Measurements from ENCODE around the gene BMP2. TPM values are rescaled to one million over a fixed set of nuclear protein-coding genes. Genes with fewer than 3 reads are reported as not detected.

The BMP2 gene
- total RNA-seq, 1 experiment from 2014 or later = not detected

DNA sequence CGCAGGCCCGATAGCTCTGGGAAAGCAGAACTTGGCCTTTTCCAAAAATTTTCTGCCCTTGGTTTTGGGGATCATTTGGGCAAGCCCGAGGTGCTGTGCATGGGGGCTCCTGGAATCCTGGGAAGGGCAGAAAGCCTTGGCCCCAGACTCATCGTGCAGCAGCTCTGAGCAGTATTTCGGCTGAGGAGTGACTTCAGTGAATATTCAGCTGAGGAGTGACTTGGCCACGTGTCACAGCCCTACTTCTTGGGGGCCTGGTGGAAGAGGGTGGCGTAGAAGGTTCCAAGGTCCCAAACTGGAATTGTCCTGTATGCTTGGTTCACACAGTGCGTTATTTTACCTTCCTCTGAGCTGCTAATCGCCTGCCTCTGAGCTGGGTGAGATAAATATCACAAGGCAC is 1.1 kb upstream of the BMP2 start:
- H3K36me3 ChIP-seq (ENCODE audit: insufficient read depth, low read length, poor library complexity, severe bottlenecking) = no peaks in the 10 kb centered on the region
- POLR2A ChIA-PET (ENCODE audit: low non-redundant PET) = no interaction called here
- intact Hi-C loops (cut with micrococcal nuclease; ENCODE audit: unreplicated experiment) = loop anchor here (5.0 kb wide), 3 partner anchors 521 to 1956 kb away; no protein-coding TSS in a partner anchor
- no peak for TF ChIP-seq EZH2 (IDR thresholded peaks at IDR 0.05; ENCODE audit: borderline replicate concordance, low read depth, low read length, poor library complexity, severe bottlenecking)
- TF ChIP-seq, protein P1, sequence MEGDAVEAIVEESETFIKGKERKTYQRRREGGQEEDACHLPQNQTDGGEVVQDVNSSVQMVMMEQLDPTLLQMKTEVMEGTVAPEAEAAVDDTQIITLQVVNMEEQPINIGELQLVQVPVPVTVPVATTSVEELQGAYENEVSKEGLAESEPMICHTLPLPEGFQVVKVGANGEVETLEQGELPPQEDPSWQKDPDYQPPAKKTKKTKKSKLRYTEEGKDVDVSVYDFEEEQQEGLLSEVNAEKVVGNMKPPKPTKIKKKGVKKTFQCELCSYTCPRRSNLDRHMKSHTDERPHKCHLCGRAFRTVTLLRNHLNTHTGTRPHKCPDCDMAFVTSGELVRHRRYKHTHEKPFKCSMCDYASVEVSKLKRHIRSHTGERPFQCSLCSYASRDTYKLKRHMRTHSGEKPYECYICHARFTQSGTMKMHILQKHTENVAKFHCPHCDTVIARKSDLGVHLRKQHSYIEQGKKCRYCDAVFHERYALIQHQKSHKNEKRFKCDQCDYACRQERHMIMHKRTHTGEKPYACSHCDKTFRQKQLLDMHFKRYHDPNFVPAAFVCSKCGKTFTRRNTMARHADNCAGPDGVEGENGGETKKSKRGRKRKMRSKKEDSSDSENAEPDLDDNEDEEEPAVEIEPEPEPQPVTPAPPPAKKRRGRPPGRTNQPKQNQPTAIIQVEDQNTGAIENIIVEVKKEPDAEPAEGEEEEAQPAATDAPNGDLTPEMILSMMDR (conservative IDR thresholded peaks at IDR 0.05; ENCODE audit: low read depth, low read length) = no peak
- peaks cover 5% of the 10 kb centered on the region for H3K4me1 ChIP-seq (ENCODE audit: insufficient read depth, low read length, poor library complexity, severe bottlenecking)
- no peak overlapping the region for H3K4me3 ChIP-seq (ENCODE audit: low read depth, low read length, poor library complexity, severe bottlenecking)
- DNase-seq (ENCODE audit: low spot score) = no peak
- no peak overlapping the region for H3K27ac ChIP-seq (ENCODE audit: low read depth, low read length, poor library complexity, severe bottlenecking)
- CTCF ChIA-PET = interaction anchor here (0.7 kb wide), 1 partner anchor 1956 kb away, joined by 3 read pairs; no protein-coding TSS in a partner anchor
- H3K9me3 ChIP-seq (ENCODE audit: low read depth, low read length, poor library complexity, severe bottlenecking) = no peaks in the 10 kb centered on the region
- peaks cover 68% of the 10 kb centered on the region for H3K27me3 ChIP-seq (replicated peaks; ENCODE audit: insufficient read depth, low read depth, low read length, poor library complexity)
- BruUV-seq (replicated peaks) = no TSS peak

DNA sequence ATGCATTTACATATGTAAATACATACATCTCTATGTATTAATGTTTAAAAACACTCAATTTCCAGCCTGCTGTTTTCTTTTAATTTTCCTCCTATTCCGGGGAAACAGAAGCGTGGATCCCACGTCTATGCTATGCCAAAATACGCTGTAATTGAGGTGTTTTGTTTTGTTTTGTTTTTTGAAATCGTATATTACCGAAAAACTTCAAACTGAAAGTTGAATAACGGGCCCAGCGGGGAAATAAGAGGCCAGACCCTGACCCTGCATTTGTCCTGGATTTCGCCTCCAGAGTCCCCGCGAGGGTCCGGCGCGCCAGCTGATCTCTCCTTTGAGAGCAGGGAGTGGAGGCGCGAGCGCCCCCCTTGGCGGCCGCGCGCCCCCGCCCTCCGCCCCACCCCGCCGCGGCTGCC is 355 bp upstream of the BMP2 start:
- TF ChIP-seq EZH2 (IDR thresholded peaks at IDR 0.05; ENCODE audit: borderline replicate concordance, low read depth, low read length, poor library complexity, severe bottlenecking) = no peak
- TF ChIP-seq, protein P1 (conservative IDR thresholded peaks at IDR 0.05; ENCODE audit: low read depth, low read length) = no peak
- no peaks in the 10 kb centered on the region for H3K9me3 ChIP-seq (ENCODE audit: low read depth, low read length, poor library complexity, severe bottlenecking)
- POLR2A ChIA-PET (ENCODE audit: low non-redundant PET) = no interaction called here
- H3K36me3 ChIP-seq (ENCODE audit: insufficient read depth, low read length, poor library complexity, severe bottlenecking) = no peaks in the 10 kb centered on the region
- H3K4me1 ChIP-seq (ENCODE audit: insufficient read depth, low read length, poor library complexity, severe bottlenecking) = peaks cover 5% of the 10 kb centered on the region
- peaks cover 70% of the 10 kb centered on the region for H3K27me3 ChIP-seq (replicated peaks; ENCODE audit: insufficient read depth, low read depth, low read length, poor library complexity)
- no peak for DNase-seq (ENCODE audit: low spot score)
- intact Hi-C loops (cut with micrococcal nuclease; ENCODE audit: unreplicated experiment) = loop anchor here (5.0 kb wide), 3 partner anchors 520 to 1955 kb away; no protein-coding TSS in a partner anchor
- no peak overlapping the region for H3K27ac ChIP-seq (ENCODE audit: low read depth, low read length, poor library complexity, severe bottlenecking)
- CTCF ChIA-PET = no interaction called here
- BruUV-seq (replicated peaks) = no TSS peak
- peak overlapping the region; percentile 41 for H3K4me3 ChIP-seq (ENCODE audit: low read depth, low read length, poor library complexity, severe bottlenecking)

DNA sequence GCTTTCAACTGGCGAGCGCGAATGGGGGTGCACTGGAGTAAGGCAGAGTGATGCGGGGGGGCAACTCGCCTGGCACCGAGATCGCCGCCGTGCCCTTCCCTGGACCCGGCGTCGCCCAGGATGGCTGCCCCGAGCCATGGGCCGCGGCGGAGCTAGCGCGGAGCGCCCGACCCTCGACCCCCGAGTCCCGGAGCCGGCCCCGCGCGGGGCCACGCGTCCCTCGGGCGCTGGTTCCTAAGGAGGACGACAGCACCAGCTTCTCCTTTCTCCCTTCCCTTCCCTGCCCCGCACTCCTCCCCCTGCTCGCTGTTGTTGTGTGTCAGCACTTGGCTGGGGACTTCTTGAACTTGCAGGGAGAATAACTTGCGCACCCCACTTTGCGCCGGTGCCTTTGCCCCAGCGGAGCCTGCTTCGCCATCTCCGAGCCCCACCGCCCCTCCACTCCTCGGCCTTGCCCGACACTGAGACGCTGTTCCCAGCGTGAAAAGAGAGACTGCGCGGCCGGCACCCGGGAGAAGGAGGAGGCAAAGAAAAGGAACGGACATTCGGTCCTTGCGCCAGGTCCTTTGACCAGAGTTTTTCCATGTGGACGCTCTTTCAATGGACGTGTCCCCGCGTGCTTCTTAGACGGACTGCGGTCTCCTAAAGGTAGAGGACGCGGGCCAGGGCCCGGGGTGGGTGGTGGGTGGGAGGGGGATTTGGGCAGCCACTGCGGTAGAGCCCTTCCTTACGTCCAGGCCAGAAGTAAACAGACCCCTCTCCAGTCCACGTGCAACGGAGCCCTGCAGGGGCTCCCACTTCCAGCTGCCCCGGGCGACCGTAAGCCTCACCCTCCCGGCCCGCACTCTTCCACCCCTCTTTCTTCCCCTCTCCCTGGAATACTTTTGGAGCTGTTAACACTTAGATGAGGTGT is 998 bp downstream of the BMP2 start:
- H3K4me3 ChIP-seq (ENCODE audit: low read depth, low read length, poor library complexity, severe bottlenecking) = peak overlapping the region; percentile 41
- H3K36me3 ChIP-seq (ENCODE audit: insufficient read depth, low read length, poor library complexity, severe bottlenecking) = no peaks in the 10 kb centered on the region
- H3K9me3 ChIP-seq (ENCODE audit: low read depth, low read length, poor library complexity, severe bottlenecking) = no peaks in the 10 kb centered on the region
- BruUV-seq (replicated peaks) = no TSS peak
- intact Hi-C loops (cut with micrococcal nuclease; ENCODE audit: unreplicated experiment) = loop anchor here (5.0 kb wide), 3 partner anchors 519 to 1954 kb away; no protein-coding TSS in a partner anchor
- CTCF ChIA-PET = interaction anchor here (0.6 kb wide), 1 partner anchor 8 kb away, joined by 6 read pairs; no protein-coding TSS in a partner anchor
- TF ChIP-seq, protein P1 (conservative IDR thresholded peaks at IDR 0.05; ENCODE audit: low read depth, low read length) = no peak
- peak; percentile 74 for TF ChIP-seq EZH2 (IDR thresholded peaks at IDR 0.05; ENCODE audit: borderline replicate concordance, low read depth, low read length, poor library complexity, severe bottlenecking)
- POLR2A ChIA-PET (ENCODE audit: low non-redundant PET) = no interaction called here
- H3K27ac ChIP-seq (ENCODE audit: low read depth, low read length, poor library complexity, severe bottlenecking) = no peak overlapping the region
- peaks cover 76% of the 10 kb centered on the region for H3K27me3 ChIP-seq (replicated peaks; ENCODE audit: insufficient read depth, low read depth, low read length, poor library complexity)
- H3K4me1 ChIP-seq (ENCODE audit: insufficient read depth, low read length, poor library complexity, severe bottlenecking) = peaks cover 5% of the 10 kb centered on the region
- DNase-seq (ENCODE audit: low spot score) = no peak
